GM18511 (cell line): ENCODE data around the gene GPS2.
A peak's percentile ranks its signal among the peaks of the same experiment; 100 is the strongest.

Source experiments
- ATAC-seq: cut with Tn5 transposase; IDR thresholded peaks from one replicate; pipeline ENCODE4 v1.9.1; 2021; ENCODE audit warnings: mild to moderate bottlenecking, moderate library complexity; ENCODE audit not compliant: unreplicated experiment

Gene GPS2

GRCh38 chr17:7318121-7318860 is 3.1 kb upstream of the GPS2 start:
- no peak for ATAC-seq

- ATAC-seq = no peak
Measured at GRCh38 chr17:7317161-7317803, 2.1 kb upstream of the GPS2 start.

GRCh38 chr17:7315570-7316235 is 543 bp upstream of the GPS2 start:
- ATAC-seq = no peak

GRCh38 chr17:7313890-7314718 is 1.1 kb downstream of the GPS2 start:
- ATAC-seq = no peak

GRCh38 chr17:7313088-7313889 is 1.9 kb downstream of the GPS2 start:
- ATAC-seq = no peak

- no peak for ATAC-seq
Measured at GRCh38 chr17:7312432-7313087, 2.6 kb downstream of the GPS2 start.

- ATAC-seq = no peak
Measured at GRCh38 chr17:7311110-7311705, 4.0 kb downstream of the GPS2 start.

GRCh38 chr17:7309628-7310027 is 5.5 kb downstream of the GPS2 start:
- no peak for ATAC-seq

- ATAC-seq = no peak
Measured at GRCh38 chr17:7308625-7309433, 6.3 kb downstream of the GPS2 start.

GRCh38 chr17:7307686-7308624 is 7.2 kb downstream of the GPS2 start:
- ATAC-seq = no peak

GRCh38 chr17:7306911-7307685 is 8.1 kb downstream of the GPS2 start, which contains the start of gene EIF5A:
EIF5A (plus strand) TSS chr17:7307628; CDS start chr17:7309636, 2,008 bp downstream.
- peak; percentile 75 for ATAC-seq

GRCh38 chr17:7304179-7304578 is 11.0 kb downstream of the GPS2 start:
- ATAC-seq = no peak

- ATAC-seq = no peak
Measured at GRCh38 chr17:7296189-7296861, 18.8 kb downstream of the GPS2 start.

GRCh38 chr17:7295230-7296180 is 19.7 kb downstream of the GPS2 start:
- no peak for ATAC-seq

- ATAC-seq = no peak
Measured at GRCh38 chr17:7294614-7295153, 20.5 kb downstream of the GPS2 start, which contains the start of gene YBX2. YBX2 (minus strand) TSS chr17:7294639; CDS start chr17:7294500, 139 bp downstream.
